Measurements from ENCODE around the gene GRID2.

The GRID2 gene

GRCh38 chr4:93416344-93417128, 1112.8 kb downstream of the GRID2 start:
- peak; percentile 65 for FAIRE-seq

GRCh38 chr4:93431371-93431770, 1127.6 kb downstream of the GRID2 start:
- TF ChIP-seq POLR2AphosphoS5 (IDR thresholded peaks at IDR 0.05; ENCODE audit: low read depth, low read length) (no peak), TAF1 (IDR thresholded peaks at IDR 0.05; ENCODE audit: borderline replicate concordance, low read depth, low read length) (no peak), POLR2A (IDR thresholded peaks at IDR 0.05; ENCODE audit: low read depth, low read length) (no peak)
- DNase-seq (ENCODE audit: insufficient read length) (no peak), FAIRE-seq (no peak)

More at GRCh38 chr4:93416344-93417128, 1112.8 kb downstream of the GRID2 start:
- no peak for DNase-seq (ENCODE audit: insufficient read length)
- TF ChIP-seq POLR2A (IDR thresholded peaks at IDR 0.05; ENCODE audit: low read depth, low read length) (no peak), TAF1 (IDR thresholded peaks at IDR 0.05; ENCODE audit: borderline replicate concordance, low read depth, low read length) (no peak), POLR2AphosphoS5 (IDR thresholded peaks at IDR 0.05; ENCODE audit: low read depth, low read length) (no peak)

GRCh38 chr4:93433840-93434239, 1130.1 kb downstream of the GRID2 start:
- DNase-seq (ENCODE audit: insufficient read length) (no peak), FAIRE-seq (no peak)
- TF ChIP-seq POLR2A (IDR thresholded peaks at IDR 0.05; ENCODE audit: low read depth, low read length) = no peak
- no peak for TF ChIP-seq POLR2AphosphoS5 (IDR thresholded peaks at IDR 0.05; ENCODE audit: low read depth, low read length)
- TF ChIP-seq TAF1 (IDR thresholded peaks at IDR 0.05; ENCODE audit: borderline replicate concordance, low read depth, low read length) = no peak

- FAIRE-seq (no peak), DNase-seq (ENCODE audit: insufficient read length) (no peak)
- TF ChIP-seq TAF1 (IDR thresholded peaks at IDR 0.05; ENCODE audit: borderline replicate concordance, low read depth, low read length) = no peak
- no peak for TF ChIP-seq POLR2A (IDR thresholded peaks at IDR 0.05; ENCODE audit: low read depth, low read length)
- no peak for TF ChIP-seq POLR2AphosphoS5 (IDR thresholded peaks at IDR 0.05; ENCODE audit: low read depth, low read length)
Observed at GRCh38 chr4:93436000-93436626, 1132.3 kb downstream of the GRID2 start.

- DNase-seq (ENCODE audit: insufficient read length) = no peak
- TF ChIP-seq POLR2A (IDR thresholded peaks at IDR 0.05; ENCODE audit: low read depth, low read length) (no peak), TAF1 (IDR thresholded peaks at IDR 0.05; ENCODE audit: borderline replicate concordance, low read depth, low read length) (no peak), POLR2AphosphoS5 (IDR thresholded peaks at IDR 0.05; ENCODE audit: low read depth, low read length) (no peak)
- FAIRE-seq = no peak
Observed at GRCh38 chr4:93437991-93438390, 1134.2 kb downstream of the GRID2 start.

GRCh38 chr4:93444860-93445259, 1141.1 kb downstream of the GRID2 start:
- DNase-seq (ENCODE audit: insufficient read length) (no peak), FAIRE-seq (no peak)
- TF ChIP-seq POLR2A (IDR thresholded peaks at IDR 0.05; ENCODE audit: low read depth, low read length) = no peak
- TF ChIP-seq POLR2AphosphoS5 (IDR thresholded peaks at IDR 0.05; ENCODE audit: low read depth, low read length) = no peak
- TF ChIP-seq TAF1 (IDR thresholded peaks at IDR 0.05; ENCODE audit: borderline replicate concordance, low read depth, low read length) = no peak

- FAIRE-seq (no peak), DNase-seq (ENCODE audit: insufficient read length) (no peak)
- no peak for TF ChIP-seq POLR2AphosphoS5 (IDR thresholded peaks at IDR 0.05; ENCODE audit: low read depth, low read length)
- no peak for TF ChIP-seq POLR2A (IDR thresholded peaks at IDR 0.05; ENCODE audit: low read depth, low read length)
- TF ChIP-seq TAF1 (IDR thresholded peaks at IDR 0.05; ENCODE audit: borderline replicate concordance, low read depth, low read length) = no peak
Observed at GRCh38 chr4:93446038-93446437, 1142.3 kb downstream of the GRID2 start.

GRCh38 chr4:93448691-93449293, 1145.0 kb downstream of the GRID2 start:
- no peak for DNase-seq (ENCODE audit: insufficient read length)
- no peak for TF ChIP-seq POLR2AphosphoS5 (IDR thresholded peaks at IDR 0.05; ENCODE audit: low read depth, low read length)
- no peak for FAIRE-seq

- TF ChIP-seq TAF1 (IDR thresholded peaks at IDR 0.05; ENCODE audit: borderline replicate concordance, low read depth, low read length) (no peak), POLR2AphosphoS5 (IDR thresholded peaks at IDR 0.05; ENCODE audit: low read depth, low read length) (no peak), POLR2A (IDR thresholded peaks at IDR 0.05; ENCODE audit: low read depth, low read length) (no peak)
- DNase-seq (ENCODE audit: insufficient read length) = no peak
- no peak for FAIRE-seq
Observed at GRCh38 chr4:93451954-93452353, 1148.2 kb downstream of the GRID2 start.

- TF ChIP-seq POLR2A (IDR thresholded peaks at IDR 0.05; ENCODE audit: low read depth, low read length) = no peak
- TF ChIP-seq TAF1 (IDR thresholded peaks at IDR 0.05; ENCODE audit: borderline replicate concordance, low read depth, low read length) = no peak
- no peak for TF ChIP-seq POLR2AphosphoS5 (IDR thresholded peaks at IDR 0.05; ENCODE audit: low read depth, low read length)
- no peak for FAIRE-seq
- no peak for DNase-seq (ENCODE audit: insufficient read length)
Observed at GRCh38 chr4:93461541-93461940, 1157.8 kb downstream of the GRID2 start.

- DNase-seq (ENCODE audit: insufficient read length) (no peak), FAIRE-seq (no peak)
- TF ChIP-seq POLR2AphosphoS5 (IDR thresholded peaks at IDR 0.05; ENCODE audit: low read depth, low read length) (no peak), TAF1 (IDR thresholded peaks at IDR 0.05; ENCODE audit: borderline replicate concordance, low read depth, low read length) (no peak), POLR2A (IDR thresholded peaks at IDR 0.05; ENCODE audit: low read depth, low read length) (no peak)
Observed at GRCh38 chr4:93466446-93466845, 1162.7 kb downstream of the GRID2 start.
